ENCODE results near the gene LDHAL6A.
"Not testable (repeated sequence)": the region's sequence is repeated elsewhere in the genome, so short reads cannot be mapped to it uniquely, and the experiment has no call there.

The LDHAL6A gene

DNA sequence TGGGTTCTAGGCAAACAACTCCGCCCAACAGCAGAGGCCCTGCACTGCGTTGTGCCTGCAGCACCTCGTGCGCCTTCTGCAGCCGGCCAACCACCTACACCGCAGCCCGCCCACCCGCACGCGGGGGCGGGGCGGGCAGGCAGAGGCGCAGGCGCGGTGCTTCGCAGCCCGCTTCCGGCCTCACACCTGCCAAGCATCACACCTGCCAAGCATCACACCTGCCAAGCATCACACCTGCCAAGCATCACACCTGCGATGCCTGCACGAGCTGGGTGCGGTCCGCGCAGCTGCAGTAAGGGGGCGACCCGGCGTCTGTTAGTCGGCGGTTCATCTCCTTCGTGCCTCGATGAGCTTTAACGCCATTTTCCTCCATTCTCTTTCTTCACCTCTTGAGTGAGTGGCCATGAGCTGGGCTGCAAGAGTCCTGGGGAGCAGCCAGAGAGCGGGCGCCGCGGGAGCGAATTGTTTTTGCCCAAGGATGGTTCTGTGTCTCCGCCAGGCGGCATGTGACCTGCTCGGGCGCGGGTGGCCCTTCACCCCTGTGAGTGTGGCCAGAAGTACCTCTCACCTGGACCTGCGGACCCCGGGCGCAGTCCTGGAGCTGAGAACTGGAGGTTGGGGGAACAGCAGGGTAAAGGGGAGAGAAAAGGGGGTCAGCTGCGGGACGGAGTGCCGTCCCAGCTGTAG lies at the start of gene LDHAL6A:
Gene LDHAL6A, plus strand, starts transcription at position 171 of the 687 bp plus-strand sequence. CDS start 825 bp downstream, outside the sequence.
- DNase-seq, result no peak

DNA sequence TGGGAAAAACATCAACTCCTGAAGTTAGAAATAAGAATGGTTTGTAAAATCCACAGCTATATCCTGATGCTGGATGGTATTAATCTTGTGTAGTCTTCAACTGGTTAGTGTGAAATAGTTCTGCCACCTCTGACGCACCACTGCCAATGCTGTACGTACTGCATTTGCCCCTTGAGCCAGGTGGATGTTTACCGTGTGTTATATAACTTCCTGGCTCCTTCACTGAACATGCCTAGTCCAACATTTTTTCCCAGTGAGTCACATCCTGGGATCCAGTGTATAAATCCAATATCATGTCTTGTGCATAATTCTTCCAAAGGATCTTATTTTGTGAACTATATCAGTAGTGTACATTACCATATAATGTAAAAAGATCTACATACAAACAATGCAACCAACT lies 48.3 kb upstream of the LDHAL6A start:
- not testable (repeated sequence) for DNase-seq

DNA sequence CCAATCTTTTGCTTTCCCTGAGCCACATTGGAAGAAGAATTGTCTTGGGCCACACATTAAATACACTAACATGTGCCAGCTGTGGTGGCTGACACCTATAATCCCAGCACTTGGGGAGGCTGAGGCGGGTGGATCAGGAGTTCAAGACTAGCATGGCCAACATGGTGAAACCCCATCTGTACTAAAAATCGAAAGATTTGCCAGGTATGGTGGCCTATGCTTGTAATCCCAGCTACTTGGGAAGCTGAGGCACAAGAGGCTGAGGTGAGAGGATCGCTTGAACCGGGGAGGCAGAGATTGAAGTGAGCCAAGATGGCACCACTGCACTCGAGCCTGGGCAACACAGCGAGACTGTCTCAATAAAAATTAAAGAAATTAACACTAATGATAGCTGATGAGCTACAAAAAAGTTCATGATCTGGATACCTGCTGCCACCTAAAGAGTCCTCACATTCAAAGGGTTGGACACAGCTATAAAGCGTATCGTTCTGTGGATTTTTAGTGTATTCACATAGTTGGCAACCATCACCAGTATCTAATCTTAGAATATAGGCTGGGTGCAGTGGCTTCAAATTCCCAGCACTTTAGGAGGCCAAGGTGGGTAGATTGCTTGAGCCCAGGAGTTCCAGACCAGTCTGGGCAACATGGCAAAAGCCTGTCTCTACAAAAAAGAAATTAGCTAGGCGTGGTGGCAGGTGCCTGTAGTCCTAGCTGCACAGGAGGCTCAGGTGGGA lies 46.9 kb upstream of the LDHAL6A start:
- no peak for DNase-seq

DNA sequence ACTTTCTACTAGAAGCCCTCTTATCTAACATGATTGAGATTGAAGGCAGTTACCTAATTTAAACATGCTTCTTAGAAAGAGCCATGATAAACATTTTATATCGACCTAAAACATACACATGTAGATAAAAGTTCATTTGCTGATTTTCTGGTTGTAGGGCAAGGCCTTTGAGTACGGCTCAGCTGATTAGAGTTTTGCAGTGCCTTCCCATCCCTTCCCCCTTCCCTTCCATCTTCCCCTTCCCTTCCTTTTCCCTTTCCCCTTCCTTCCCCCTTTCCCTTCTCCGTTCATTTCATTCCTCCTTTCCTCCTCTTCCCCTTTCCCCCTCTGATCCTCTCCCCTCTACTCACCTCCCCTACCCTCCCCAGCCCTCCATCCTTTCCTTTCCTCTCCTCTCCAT lies 39.2 kb upstream of the LDHAL6A start:
- no peak for DNase-seq

DNA sequence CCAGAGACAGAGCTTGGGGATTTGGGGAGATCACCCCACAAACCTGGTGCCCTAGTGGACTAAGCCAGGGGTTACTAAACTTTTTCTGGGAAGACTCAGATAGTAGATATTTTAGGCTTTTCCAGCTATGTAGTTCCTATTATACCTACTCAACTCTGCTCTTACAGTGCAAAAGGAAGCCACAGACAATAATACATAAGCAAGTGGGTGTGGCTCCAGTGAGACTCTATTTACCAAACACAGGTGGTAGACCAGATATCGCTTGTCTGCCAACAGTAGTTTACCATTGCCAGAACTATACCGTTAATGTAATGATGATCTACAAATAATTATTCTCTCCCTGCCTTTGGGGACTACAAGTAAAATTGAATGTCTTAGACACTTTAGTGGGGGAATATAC lies 36.6 kb upstream of the LDHAL6A start:
- DNase-seq, result no peak

DNA sequence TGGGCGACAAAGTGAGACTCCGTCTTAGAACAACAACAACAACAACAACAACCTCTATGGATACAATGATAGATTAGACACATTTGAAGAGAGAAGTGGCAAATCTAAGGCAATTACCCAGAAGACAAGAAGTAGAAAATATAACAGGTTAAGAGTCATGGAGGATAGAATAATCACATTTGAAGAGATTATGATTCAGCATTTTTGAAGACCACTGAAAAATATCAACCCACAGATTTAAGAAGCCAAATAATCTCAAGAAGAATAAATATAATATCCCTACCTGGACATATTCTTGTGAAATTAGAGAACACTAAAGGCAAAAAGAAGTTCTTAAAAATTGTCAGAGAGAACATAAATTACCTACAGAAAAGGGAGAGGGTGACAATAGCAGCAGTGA lies 35.6 kb upstream of the LDHAL6A start:
- DNase-seq, result no peak

DNA sequence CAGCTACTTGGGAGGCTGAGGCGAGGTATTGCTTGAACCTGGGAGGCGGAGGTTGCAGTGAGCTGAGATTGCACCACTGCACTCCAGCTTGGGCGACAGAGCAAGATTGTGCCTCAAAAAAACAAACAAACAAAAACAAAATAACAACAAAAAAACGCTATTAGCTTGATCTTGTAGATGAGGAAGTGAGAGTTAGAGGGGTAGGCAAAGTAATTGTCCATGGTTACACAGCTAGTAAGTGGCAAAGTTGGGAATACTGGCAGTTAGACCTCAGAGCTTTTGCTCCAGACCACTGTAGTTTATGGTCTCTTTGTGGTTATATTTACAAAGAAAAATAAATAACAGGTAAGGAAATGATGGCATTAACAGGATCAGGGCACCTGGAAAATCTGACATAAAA lies 28.4 kb upstream of the LDHAL6A start:
- DNase-seq, result no peak

DNA sequence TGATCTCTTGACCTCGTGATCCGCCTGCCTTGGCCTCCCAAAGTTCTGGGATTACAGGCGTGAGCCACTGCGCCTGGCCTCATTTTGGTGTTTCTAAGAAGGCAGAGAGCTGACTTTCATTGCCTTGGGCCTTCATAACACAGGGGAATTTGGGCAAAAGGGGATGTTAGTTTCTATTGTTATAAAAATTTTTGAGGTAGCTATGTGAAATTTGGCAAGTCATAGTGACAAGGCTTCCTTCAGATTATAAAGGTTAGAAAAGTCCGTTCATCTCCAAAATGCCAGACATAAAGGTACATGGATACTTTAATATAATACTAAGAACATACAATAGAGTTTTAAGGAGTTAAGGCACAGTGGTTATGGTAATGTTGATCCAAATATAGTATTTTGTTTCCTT lies 26.3 kb upstream of the LDHAL6A start:
- DNase-seq, result no peak

DNA sequence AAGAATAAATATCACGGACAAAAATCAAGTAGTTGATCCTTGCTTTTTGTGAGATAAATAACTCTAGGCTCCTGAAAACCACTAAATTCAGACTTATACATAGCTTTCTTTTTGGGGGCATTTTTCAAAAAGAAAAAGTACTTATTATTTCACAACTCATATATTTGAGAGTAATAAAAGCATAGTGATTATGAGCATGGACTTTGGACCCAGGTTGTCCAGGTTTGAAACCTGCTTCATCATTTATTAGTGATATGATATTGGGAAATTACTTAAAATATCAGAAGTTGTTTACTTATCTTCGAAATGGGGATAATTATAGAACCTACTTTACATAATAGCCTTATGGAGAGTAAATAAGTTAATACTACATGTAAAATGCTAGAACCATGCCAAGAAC lies 17.0 kb upstream of the LDHAL6A start:
- no peak for DNase-seq

DNA sequence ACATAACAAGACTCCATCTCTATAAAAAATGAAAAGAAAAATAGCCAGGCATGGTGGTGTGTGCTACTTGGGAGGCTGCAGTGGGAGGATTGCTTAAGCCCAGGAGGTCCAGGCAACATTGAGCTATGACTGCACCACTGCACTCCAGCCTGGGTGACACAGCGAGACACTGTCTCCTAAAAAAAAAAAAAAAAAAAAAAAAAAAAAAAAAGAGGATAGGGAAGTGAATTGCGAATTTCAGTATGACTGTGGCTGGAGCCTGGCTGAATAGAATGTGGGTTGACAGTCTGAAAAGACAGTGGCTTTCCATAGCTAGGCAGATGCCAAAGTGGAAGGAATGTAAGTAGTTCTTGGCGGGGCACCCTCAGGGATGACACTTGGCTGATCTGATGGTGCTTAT lies 6.4 kb upstream of the LDHAL6A start:
- DNase-seq, result no peak

DNA sequence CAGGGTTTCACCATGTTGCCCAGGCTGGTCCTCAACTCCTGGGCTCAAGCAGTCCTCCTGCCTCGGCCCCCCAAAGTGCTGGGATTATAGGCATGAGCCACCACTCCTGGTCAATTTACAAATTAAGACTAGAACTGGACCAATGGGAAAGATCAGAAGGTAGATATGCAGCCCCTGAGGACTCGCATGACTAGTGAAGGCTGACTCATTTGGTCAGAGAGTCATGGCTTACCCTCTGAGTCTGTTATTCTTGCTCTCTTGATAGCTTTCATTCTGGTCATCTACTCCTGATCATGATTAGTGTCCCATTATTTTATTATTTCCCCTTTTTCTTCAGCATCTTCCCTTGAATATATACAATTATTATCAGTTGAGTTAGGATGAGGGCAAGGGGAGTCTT lies 2.7 kb upstream of the LDHAL6A start:
- DNase-seq, result no peak

DNA sequence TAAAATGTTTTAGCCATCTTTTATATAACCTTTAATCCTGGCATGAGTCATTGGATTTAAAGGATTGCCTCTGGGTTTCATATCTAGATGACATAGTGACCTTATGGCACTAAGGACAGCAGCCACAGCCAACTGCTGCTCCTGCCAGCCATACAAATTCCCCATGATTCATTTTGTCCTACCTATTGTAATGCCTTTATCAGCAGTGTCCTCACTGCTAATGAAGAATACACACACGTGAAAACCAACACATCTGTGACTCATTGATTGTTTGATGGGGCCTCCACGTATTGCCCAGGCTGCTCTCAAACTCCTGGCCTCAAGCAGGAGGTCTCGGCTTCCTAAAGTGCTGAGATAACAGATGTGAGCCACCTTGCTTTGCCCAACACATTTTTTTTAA lies 1.8 kb downstream of the LDHAL6A start:
- no peak for DNase-seq

DNA sequence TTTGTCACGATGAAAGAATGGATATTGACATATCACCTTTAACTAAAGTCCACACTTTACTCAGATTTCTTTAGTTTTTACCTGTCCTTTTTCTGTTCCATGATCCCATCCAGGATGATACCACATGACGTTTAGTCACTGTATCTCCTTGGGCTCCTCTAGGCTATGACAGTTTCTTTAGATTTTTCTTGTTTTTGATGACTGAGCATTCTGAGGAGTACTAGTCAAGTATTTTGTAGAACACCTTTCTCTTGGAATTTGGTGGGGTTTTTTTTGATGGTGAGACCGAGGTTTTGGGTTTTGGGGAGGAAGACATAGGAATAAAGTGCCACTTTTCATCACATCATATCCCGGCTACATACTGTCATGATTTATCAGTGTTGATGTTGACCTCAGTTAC lies 4.0 kb downstream of the LDHAL6A start:
- DNase-seq, result no peak

DNA sequence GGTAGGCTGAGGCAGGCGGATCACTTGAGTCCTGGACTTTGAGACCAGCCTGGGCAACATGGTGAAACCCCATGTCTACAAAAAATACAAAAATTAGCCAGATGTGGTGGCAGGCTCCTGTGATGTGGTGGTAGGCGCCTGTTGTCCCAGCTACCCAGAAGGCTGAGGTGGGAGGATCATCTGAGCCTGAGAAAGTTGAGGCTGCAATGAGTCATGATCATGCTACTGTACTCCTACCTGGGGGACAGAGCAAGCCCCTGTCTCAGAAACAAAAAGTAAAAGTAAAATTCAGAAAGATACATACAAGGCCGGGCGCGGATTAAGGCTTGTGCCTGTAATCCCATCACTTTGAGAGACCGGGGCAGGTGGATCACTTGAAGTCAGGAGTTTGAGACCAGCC lies 6.3 kb downstream of the LDHAL6A start:
- DNase-seq, result no peak

DNA sequence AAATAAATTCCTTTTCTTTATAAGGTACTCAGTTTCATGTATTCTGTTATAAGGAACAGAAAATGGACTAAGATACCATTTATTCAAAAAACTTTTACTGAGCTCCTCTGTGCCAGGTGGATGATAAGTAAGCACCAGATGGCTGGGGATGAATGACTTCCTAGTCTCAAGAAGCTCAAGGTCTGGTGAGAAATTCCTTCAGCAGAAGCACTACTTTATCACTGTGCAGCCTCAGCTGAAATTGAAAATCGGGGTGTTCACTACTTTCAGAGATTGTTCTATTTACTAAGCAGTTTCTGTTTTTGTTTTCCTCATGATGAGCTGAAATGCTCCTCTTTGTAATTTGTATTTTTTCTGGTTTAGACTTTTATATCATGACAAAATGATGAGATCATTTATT lies 7.8 kb downstream of the LDHAL6A start:
- no peak for DNase-seq

DNA sequence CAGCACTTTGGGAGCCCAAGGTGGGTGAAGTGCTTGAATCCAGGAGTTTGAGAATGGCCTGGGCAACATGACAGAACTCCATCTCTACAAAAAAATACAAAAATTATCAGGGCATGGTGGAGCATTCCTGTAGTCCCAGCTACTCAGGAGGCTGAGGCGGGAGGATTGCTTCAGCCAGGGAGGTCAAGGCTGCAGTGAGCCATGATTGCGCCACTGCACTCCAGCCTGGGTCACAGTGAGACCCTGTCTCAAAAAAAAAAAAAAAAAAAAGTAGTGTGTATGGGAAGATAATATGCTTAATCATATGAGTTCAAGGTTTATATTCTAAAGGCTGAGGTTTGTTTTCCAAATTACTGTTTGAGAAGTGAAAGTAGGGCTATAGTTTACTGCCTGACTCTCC lies 10.7 kb downstream of the LDHAL6A start:
- no peak for DNase-seq

DNA sequence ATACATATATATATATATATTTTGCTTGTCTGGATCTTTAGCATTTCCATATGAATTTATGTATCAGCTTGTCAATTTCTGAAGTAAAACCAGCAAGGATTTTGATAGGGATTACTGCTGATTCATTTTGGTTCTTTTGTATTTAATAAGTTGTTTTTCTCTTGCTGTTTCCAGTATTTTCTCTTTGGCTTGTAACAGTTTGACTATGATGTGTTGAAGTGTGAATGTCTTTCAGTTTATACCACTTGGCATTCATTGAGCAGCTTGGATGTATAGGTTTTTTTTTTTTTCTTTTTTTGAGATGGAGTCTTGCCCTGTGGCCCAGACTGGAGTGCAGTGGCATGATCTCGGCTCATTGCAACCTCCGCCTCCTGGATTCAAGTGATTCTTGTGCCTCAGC lies 12.4 kb downstream of the LDHAL6A start:
- DNase-seq, result no peak

DNA sequence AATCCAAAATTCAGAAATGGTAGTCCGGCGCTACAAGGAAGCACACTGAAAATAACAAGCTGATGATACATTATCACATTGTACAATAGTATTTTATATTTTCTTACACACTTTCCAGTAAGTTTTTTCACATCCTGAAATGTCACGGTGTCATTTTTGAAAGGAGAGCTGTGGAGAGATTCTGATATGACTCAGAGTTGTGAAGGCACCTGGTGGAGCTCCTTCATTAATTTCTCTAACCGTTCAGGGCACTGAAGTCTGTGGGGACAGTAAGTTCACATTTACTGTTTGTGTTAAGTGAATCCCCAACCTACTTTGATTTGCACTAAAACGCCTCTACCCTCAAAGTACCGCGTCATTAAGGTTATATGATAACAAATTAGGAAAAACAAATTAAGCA lies 13.3 kb downstream of the LDHAL6A start:
- no peak for DNase-seq

DNA sequence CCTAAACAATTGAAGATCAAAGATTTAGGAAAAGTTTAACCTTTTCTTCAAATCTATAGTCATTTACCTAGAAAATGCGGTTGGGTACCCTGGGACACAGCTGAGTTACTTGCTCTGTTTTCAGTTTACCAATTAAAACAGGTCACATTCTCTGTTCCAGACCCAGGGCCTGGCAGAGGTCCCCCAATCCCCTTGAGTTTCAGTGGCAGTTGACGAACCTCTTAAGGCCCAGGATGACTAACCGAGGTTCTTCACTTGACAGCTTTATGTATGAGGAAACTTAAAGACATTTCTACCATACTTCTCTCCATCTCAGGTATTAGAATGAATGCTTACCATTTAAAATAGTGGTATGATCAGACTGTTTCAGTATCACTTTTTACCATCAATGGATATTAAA lies 16.3 kb downstream of the LDHAL6A start:
- DNase-seq, result no peak

DNA sequence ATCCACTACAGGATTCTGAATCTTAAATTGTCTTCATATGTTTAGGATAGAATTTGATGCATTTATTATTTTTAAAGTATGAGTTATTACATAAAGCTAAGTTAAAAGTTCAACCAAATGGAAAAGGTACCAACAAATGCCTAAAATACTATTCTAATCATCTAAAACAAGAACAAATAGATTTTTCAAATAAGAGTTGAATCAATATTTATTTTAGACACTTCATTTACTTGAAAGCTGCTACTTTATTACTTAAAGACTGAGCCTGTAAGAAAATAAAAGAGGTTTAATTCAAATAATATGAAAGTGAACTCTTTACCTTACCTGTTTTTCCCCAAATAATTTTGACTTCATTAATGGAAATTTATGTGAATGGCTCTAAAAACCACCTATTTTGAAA lies 16.9 kb downstream of the LDHAL6A start:
- no peak for DNase-seq

DNA sequence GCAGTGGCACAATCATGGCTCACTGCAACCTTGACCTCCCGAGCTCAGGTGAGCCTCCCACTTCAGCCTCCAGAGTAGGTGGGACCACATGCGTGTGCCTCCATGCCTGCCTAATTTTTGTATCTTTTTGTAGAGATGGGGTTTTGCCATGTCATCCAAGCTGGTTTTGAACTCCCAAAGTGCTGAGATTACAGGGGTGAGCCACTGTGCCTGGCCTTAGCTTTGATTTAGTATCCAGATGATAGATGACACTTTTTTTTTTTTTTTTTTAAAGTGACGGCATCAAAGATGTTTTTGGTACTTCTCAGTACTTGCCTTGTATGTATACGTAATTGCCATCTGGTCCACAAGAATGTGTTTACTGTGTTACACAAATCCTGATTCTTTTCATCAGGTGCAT lies 23.4 kb downstream of the LDHAL6A start:
- no peak for DNase-seq

DNA sequence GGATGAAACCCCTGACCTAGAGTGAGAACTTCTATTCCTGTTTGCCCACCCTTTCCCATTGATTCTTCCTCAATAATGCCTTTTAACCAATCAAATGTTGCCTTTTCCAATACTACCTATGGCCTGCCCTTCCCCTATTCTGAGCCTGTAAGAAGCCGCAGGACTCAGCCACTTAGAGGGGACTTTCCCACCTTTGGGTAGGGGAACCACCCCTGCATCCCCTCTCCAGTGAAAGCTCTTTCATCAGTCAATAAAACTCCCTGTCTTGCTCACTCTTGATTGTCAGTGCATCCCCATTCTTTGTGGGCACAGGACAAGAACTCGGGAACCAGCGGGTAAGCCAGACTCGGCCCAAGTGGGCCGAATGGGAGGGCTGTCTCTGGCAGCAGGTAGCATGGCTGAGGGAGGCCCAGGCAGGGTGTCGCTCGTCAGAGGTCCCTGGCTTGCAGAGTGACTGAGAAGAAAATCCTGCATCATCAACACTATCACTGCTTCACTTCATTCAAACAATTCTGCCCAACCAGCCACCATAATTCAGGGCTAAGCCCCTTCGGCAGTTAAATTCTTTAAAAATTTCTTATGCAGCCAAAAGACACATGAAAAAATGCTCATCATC lies 30.4 kb downstream of the LDHAL6A start:
- no peak for DNase-seq

DNA sequence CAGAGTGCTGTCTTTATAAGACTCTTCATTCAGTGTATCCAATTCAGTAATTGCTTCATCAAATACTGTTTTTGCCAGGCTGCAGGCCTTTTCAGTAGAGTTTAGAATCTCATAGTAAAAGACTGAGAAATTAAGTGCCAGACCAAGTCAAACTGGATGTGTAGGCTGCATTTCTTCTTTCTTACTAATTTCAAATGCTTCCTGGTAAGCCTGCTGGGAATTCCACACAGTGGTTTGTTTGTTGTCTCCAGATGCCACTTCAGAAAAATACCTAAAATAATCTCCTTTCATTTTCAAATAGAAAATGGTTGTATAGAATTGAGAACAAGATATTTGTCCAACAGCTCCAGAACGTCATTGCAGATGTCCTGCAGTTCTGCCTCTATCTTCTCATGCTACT lies 34.7 kb downstream of the LDHAL6A start:
- no peak for DNase-seq

DNA sequence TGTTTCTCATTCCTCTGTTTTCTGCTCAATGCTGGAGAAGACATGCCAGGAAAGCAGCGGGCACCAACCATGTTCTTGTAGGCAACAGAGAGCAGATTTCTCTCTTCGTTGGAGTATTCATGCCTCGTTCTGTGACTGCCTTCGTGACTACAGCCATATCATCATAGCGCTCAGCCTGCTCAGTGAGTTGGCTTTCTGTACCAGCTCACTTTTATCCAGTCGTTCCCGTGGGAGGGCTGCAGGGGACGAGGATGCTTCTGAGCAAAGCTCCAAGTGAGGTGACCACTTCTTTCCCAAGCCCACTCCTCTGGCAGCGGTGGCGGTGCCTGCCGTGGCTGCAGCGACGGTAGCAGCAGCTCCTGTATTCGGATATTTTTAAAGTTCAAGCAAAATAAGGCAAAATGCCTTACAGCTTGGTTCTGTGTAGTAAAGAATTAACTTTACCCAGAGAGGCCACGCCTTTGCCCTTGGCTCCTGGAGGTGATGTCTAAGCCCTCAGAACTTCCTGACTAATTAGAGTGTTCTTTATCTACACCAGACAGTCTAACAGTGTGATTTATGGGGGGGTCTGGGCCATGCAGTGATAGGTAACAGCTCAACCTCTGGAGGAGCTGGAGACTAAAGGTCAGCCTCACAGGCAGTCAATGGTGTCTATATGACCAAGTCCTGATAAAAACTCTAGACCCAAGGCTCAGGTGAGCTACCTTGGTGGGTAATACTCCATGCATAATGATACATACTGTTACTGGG lies 35.3 kb downstream of the LDHAL6A start:
- no peak for DNase-seq
